Keratinocyte (primary cell): ENCODE data around the gene PDZD2. TPM values are rescaled to one million over a fixed set of nuclear protein-coding genes. Genes with fewer than 3 reads are reported as not detected.
"Not testable (repeated sequence)": the region's sequence is repeated elsewhere in the genome, so short reads cannot be mapped to it uniquely, and the experiment has no call there.

ENCODE experiments used
- DNase-seq: peaks from one replicate; pipeline ENCODE4 v3.0.0-alpha.2; 2011; ENCODE audit warnings: low read depth, missing footprints, low spot score
- FAIRE-seq: peaks from 2 replicates; lab custom pipeline; 2011; peaks lifted over from hg19 to GRCh38; lab: Jason Lieb, UNC
- H2AFZ ChIP-seq: 2 replicates; pipeline ENCODE4 v1.6.0; 2012; ENCODE audit warnings: low read length, control low read depth, inconsistent platforms; ENCODE audit not compliant: control insufficient read depth
- H3K27ac ChIP-seq: 2 replicates; pipeline ENCODE4 v1.5.1; 2011; ENCODE audit warnings: low read length; ENCODE audit not compliant: control insufficient read depth, insufficient read depth
- H3K27me3 ChIP-seq: 3 replicates; pipeline ENCODE4 v1.6.0; 2011; ENCODE audit warnings: low read length; ENCODE audit not compliant: control insufficient read depth, insufficient read depth; ENCODE audit errors: extremely low read depth
- H3K36me3 ChIP-seq, 2 experiments: 2 replicates in 1 of 2; 3 replicates in 1 of 2; pipeline ENCODE4 v1.5.1; 2011; ENCODE audit warnings: low read length in 2 of 2, mild to moderate bottlenecking in 1 of 2; ENCODE audit not compliant: control insufficient read depth in 2 of 2, insufficient read depth in 2 of 2; ENCODE audit errors: extremely low read depth in 1 of 2
- H3K4me1 ChIP-seq: 3 replicates; pipeline ENCODE4 v1.5.1; 2011; ENCODE audit warnings: low read length; ENCODE audit not compliant: control insufficient read depth, insufficient read depth; ENCODE audit errors: extremely low read depth
- H3K4me2 ChIP-seq: 3 replicates; pipeline ENCODE4 v1.6.0; 2011; ENCODE audit warnings: low read depth, low read length; ENCODE audit not compliant: control insufficient read depth, insufficient read depth; ENCODE audit errors: extremely low read depth
- H3K4me3 ChIP-seq, 3 experiments: fragments of 200-600 bp in 1 of 3; sonication (generic) in 1 of 3; 2 replicates in 2 of 3; 3 replicates in 1 of 3; pipeline ENCODE4 v1.5.1; 2011 to 2016; ENCODE audit warnings: low read length in 3 of 3, mild to moderate bottlenecking in 3 of 3, control low read depth in 2 of 3, inconsistent platforms in 1 of 3, low read depth in 1 of 3, mixed read lengths in 1 of 3, mixed run types in 1 of 3, moderate library complexity in 1 of 3; ENCODE audit not compliant: control insufficient read depth in 2 of 3, insufficient read depth in 2 of 3; ENCODE audit errors: extremely low read depth in 1 of 3
- H3K79me2 ChIP-seq: 2 replicates; pipeline ENCODE4 v1.6.0; 2012; ENCODE audit warnings: low read length; ENCODE audit not compliant: control insufficient read depth, insufficient read depth
- H3K9ac ChIP-seq: 3 replicates; pipeline ENCODE4 v1.6.0; 2011; ENCODE audit warnings: low read length; ENCODE audit not compliant: control insufficient read depth, insufficient read depth; ENCODE audit errors: extremely low read depth
- H3K9me1 ChIP-seq: 3 replicates; pipeline ENCODE4 v1.6.0; 2011; ENCODE audit warnings: low read length; ENCODE audit not compliant: control insufficient read depth, insufficient read depth; ENCODE audit errors: extremely low read depth
- H3K9me3 ChIP-seq: 2 replicates; pipeline ENCODE4 v1.5.1; 2012; ENCODE audit warnings: low read depth, low read length; ENCODE audit not compliant: control insufficient read depth
- H4K20me1 ChIP-seq: 3 replicates; pipeline ENCODE4 v1.6.0; 2011; ENCODE audit warnings: low read length; ENCODE audit not compliant: control insufficient read depth, insufficient read depth; ENCODE audit errors: extremely low read depth
- CTCF ChIP-seq, 3 experiments: IDR thresholded peaks in 1 of 3; conservative IDR thresholded peaks in 1 of 3; optimal IDR thresholded peaks in 1 of 3; 2 replicates in 2 of 3; 3 replicates in 1 of 3; pipeline versions ENCODE3 to v1.5.1; 2011; ENCODE audit warnings: low read length in 3 of 3, mild to moderate bottlenecking in 3 of 3, moderate library complexity in 2 of 3, control low read depth in 1 of 3, inconsistent platforms in 1 of 3; ENCODE audit not compliant: insufficient read depth in 2 of 3; ENCODE audit errors: extremely low read depth in 1 of 3
- EZH2 ChIP-seq: IDR thresholded peaks from one replicate; pipeline ENCODE4 v1.6.1; 2012; ENCODE audit warnings: inconsistent platforms, mild to moderate bottlenecking, low read length, moderate library complexity
- dilution Hi-C: fragments of 300-500 bp; cut with MboI; formaldehyde crosslinking; loops from one replicate; pipeline ENCODE4 v1.7.0; 2020; ENCODE audit warnings: low sequenced_read_pairs; ENCODE audit not compliant: extremely low pct_ligation_motif_present
- polyA plus RNA-seq, 5 experiments: library from polyadenylated mRNA; depleted of rRNA in 3 of 5; stranded (reverse) in 3 of 5; stranded (forward) in 1 of 5; unstranded in 1 of 5; fragments of >200 nt; gene quantifications; 1 replicate in 1 of 5; 2 replicates in 3 of 5; 3 replicates in 1 of 5; pipeline versions ENCODE4 v1.2.1 to v1.2.3, GENCODE V29; 2011 to 2012; ENCODE audit warnings: missing spikeins in 2 of 5, low read depth in 1 of 5, low replicate concordance in 1 of 5

Gene PDZD2
- polyA plus RNA-seq, 1 donor (not counting 4 experiments of a cell fraction or from before 2014, with no cell fraction given) = 7.3 TPM

GRCh38 chr5:31761877-31762276 lies 122.9 kb downstream of the PDZD2 start:
- Histone ChIP-seq H3K9ac (no peak overlapping the region), H3K4me3 (no peak overlapping the region), H3K9me1 (no peaks in the 10 kb centered on the region), H3K9me3 (no peaks in the 10 kb centered on the region), H2AFZ (no peak overlapping the region), H3K27ac (no peak overlapping the region), H3K36me3 (no peaks in the 10 kb centered on the region), H3K27me3 (no peaks in the 10 kb centered on the region), H3K79me2 (no peaks in the 10 kb centered on the region), H3K4me2 (no peak overlapping the region), H4K20me1 (no peaks in the 10 kb centered on the region), H3K4me1 (no peaks in the 10 kb centered on the region)
- TF ChIP-seq EZH2 (no peak), CTCF (optimal IDR thresholded peaks at IDR 0.05 in 1 of 3, IDR thresholded peaks at IDR 0.05 in 1 of 3, conservative IDR thresholded peaks at IDR 0.05 in 1 of 3; ENCODE audit: extremely low read depth in 1 of 3, insufficient read depth in 2 of 3, low read length in 3 of 3) (no peak)
- no peak for DNase-seq
- dilution Hi-C loops = no loop called here
- no peak for FAIRE-seq

GRCh38 chr5:31763424-31763823 lies 124.5 kb downstream of the PDZD2 start:
- no peak overlapping the region for H3K27ac ChIP-seq
- FAIRE-seq = no peak

GRCh38 chr5:31764687-31765086 lies 125.8 kb downstream of the PDZD2 start:
- FAIRE-seq, H3K4me2 ChIP-seq, dilution Hi-C loops: not testable (repeated sequence)

More at GRCh38 chr5:31763424-31763823, 124.5 kb downstream of the PDZD2 start:
- no peaks in the 10 kb centered on the region for H3K4me1 ChIP-seq
- H3K79me2 ChIP-seq = no peaks in the 10 kb centered on the region
- H3K36me3 ChIP-seq = no peaks in the 10 kb centered on the region
- no peaks in the 10 kb centered on the region for H3K27me3 ChIP-seq
- no peak overlapping the region for H3K4me3 ChIP-seq
- no peaks in the 10 kb centered on the region for H4K20me1 ChIP-seq
- no peak overlapping the region for H2AFZ ChIP-seq
- dilution Hi-C loops = no loop called here
- DNase-seq = no peak
- no peaks in the 10 kb centered on the region for H3K9me1 ChIP-seq
- TF ChIP-seq CTCF (optimal IDR thresholded peaks at IDR 0.05 in 1 of 3, IDR thresholded peaks at IDR 0.05 in 1 of 3, conservative IDR thresholded peaks at IDR 0.05 in 1 of 3; ENCODE audit: extremely low read depth in 1 of 3, insufficient read depth in 2 of 3, low read length in 3 of 3) = no peak
- TF ChIP-seq EZH2 = no peak
- H3K9me3 ChIP-seq = no peaks in the 10 kb centered on the region
- H3K9ac ChIP-seq = no peak overlapping the region
- no peak overlapping the region for H3K4me2 ChIP-seq

More at GRCh38 chr5:31764687-31765086, 125.8 kb downstream of the PDZD2 start:
- not testable (repeated sequence) for H3K9me3 ChIP-seq, H2AFZ ChIP-seq, H3K4me3 ChIP-seq, H3K9ac ChIP-seq, DNase-seq, H3K4me1 ChIP-seq, H3K9me1 ChIP-seq, H3K27ac ChIP-seq, H3K79me2 ChIP-seq, H3K27me3 ChIP-seq, H3K36me3 ChIP-seq, H4K20me1 ChIP-seq
